ENCODE data around the gene KSR1. TPM values are rescaled to one million over a fixed set of nuclear protein-coding genes. Genes with fewer than 3 reads are reported as not detected.

Gene KSR1
- total and polyA plus RNA-seq, 10 of the 15 experiments (the other 5 are each of a cell fraction or from before 2014, with no cell fraction given), result 0.97 to 66.6 (median 22.9) TPM

- 50% methylated on average over 2 of the region's 2 CpGs for WGBS (ENCODE audit: insufficient coverage, insufficient replicate concordance, low lambda C conversion rate, missing lambda C conversion rate)
- ChIA-PET POLR2A (interaction anchor here (0.5 to 1.0 kb wide), 2 partner anchors 56 to 382 kb away, joined by 3 read pairs; partner anchors contain the start of gene KSR1), RAD21 (ENCODE audit: unreplicated experiment) (no interaction called here), CTCF (interaction anchor here (0.6 to 1.5 kb wide), 5 partner anchors 15 to 53 kb away, joined by 3 read pairs; no protein-coding TSS in a partner anchor), SMC1A (ENCODE audit: uncharacterized antibody, unreplicated experiment) (interaction anchor here (0.9 to 3.0 kb wide), 12 partner anchors 10 to 55 kb away, joined by 3 to 12 read pairs (median 4); no protein-coding TSS in a partner anchor)
- H4K20me1 ChIP-seq (ENCODE audit: control insufficient read depth, insufficient read depth), result no peaks in the 10 kb centered on the region
- in situ Hi-C loops (cut with MboI) (no loop called here), intact Hi-C loops (cut with micrococcal nuclease; ENCODE audit: unreplicated experiment) (no loop called here)
- no peak for ATAC-seq
- H3K4me3 ChIP-seq, result no peak overlapping the region
- peaks cover 0 to 3% of the 10 kb centered on the region in 2 experiments; a peak in 2 of 4 replicates for H3K36me3 ChIP-seq (ENCODE audit: control insufficient read depth in 2 of 2, insufficient read depth in 2 of 2, low read length in 1 of 2)
- no peak overlapping the region for H3K27ac ChIP-seq (ENCODE audit: control insufficient read depth, insufficient read depth)
- no peak for DNase-seq (ENCODE audit: low read depth, low spot score)
- no peaks in the 10 kb centered on the region for H3K27me3 ChIP-seq (replicated peaks in 1 of 2; ENCODE audit: control insufficient read depth in 2 of 2, insufficient read depth in 2 of 2, low read length in 1 of 2)
- no TSS peak for BruUV-seq (replicated peaks)
- no peak overlapping the region for H2AFZ ChIP-seq (ENCODE audit: control insufficient read depth, low read depth, low read length)
- H3K4me1 ChIP-seq (ENCODE audit: control insufficient read depth, insufficient read depth, low read length), result peaks cover 5% of the 10 kb centered on the region
- H3K79me2 ChIP-seq (ENCODE audit: control insufficient read depth, insufficient read depth, low read length), result peaks cover 52% of the 10 kb centered on the region
- H3K4me2 ChIP-seq (ENCODE audit: control insufficient read depth, insufficient read depth), result no peak overlapping the region
- H3K9me3 ChIP-seq (replicated peaks; ENCODE audit: control insufficient read depth, insufficient read depth, low read length), result no peaks in the 10 kb centered on the region
- FAIRE-seq, result no peak
- no peak overlapping the region for H3K9ac ChIP-seq (ENCODE audit: control insufficient read depth, insufficient read depth, low read length)
- TF ChIP-seq CBFB (IDR thresholded peaks at IDR 0.05; ENCODE audit: low read depth), result no peak
- TF ChIP-seq BCL3 (IDR thresholded peaks at IDR 0.05; ENCODE audit: borderline replicate concordance, insufficient read depth, low read depth, low read length, poor library complexity, severe bottlenecking), result no peak
- TF ChIP-seq ZNF687 (IDR thresholded peaks at IDR 0.05), result no peak
- no peak for TF ChIP-seq BACH1 (IDR thresholded peaks at IDR 0.05; ENCODE audit: borderline replicate concordance)
- TF ChIP-seq STAT1 (conservative IDR thresholded peaks at IDR 0.05), result no peak
- no peak for TF ChIP-seq ZBTB11 (CRISPR knock-in tag; IDR thresholded peaks at IDR 0.05)
- TF ChIP-seq NKRF (conservative IDR thresholded peaks at IDR 0.05), result no peak
- TF ChIP-seq E2F8 (IDR thresholded peaks at IDR 0.05; ENCODE audit: low read depth, partially characterized antibody), result no peak
- TF ChIP-seq NFIC (IDR thresholded peaks at IDR 0.05; ENCODE audit: low read depth, low read length), result no peak
Measured at GRCh38 chr17:27512031-27512430, 55.8 kb downstream of the KSR1 start.

Data from GM12878 (cell line).